ENCODE data around the gene ABCB4.

Gene ABCB4

DNA sequence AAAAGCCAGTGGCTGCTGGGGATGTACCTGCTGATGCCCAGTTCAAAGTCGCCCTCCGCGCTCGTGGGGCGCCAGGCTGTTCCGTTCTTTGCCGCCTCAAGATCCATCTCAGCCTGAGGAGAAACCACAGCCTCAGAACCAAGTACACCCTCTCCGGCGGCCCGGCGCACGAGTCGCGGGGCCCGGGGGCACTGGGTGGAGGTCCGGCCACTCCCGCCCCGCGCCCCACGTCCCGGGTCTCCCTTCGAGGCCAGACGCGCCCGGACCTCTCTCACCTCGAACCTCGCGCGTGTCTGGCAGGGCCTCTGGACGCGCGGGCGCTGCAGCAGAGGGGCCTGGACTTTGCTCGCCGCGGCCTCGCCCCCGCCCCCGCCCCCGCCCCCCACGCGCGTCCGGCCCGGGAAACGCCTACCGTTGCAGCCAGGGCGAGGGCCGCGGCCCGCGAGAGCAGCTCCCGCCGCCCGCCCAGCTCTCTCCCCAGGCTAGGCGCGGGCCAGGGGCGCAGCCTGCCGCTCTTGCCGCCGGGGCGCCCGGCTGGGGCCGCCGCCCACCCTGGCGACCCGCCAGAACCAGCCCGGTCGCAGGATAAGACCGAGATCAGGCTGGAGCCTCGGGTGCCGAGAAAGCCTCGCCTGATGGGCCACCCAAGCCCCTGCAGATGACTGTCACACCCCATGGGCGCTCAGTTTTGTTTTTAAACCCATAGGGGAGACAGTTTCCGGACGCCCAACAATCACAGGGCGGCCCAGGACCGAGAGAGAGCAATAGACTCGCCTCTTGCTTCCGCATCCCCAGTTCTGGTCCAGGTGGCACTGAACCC lies at the start of gene ABCB4:
TSS of gene ABCB4 (minus strand) at position 322 of the 820 bp plus-strand sequence. CDS start at position 107, 215 bp downstream.
- peak; percentile 4 for DNase-seq (ENCODE audit: low read depth, low spot score)
- no peak for TF ChIP-seq CTCF (IDR thresholded peaks at IDR 0.05; ENCODE audit: low read depth, low read length)
- H3K4me3 ChIP-seq (ENCODE audit: low read depth, low read length), result peak within 1 kb of the TSS; percentile 42
- in situ Hi-C loops (cut with HindIII; ENCODE audit: low sequenced_read_pairs), result no loop called here

GRCh38 chr7:87518735-87519134 lies 43.3 kb upstream of the ABCB4 start:
- in situ Hi-C loops (cut with HindIII; ENCODE audit: low sequenced_read_pairs), result no loop called here

GRCh38 chr7:87517891-87518290 lies 42.4 kb upstream of the ABCB4 start:
- no peak for DNase-seq (ENCODE audit: low read depth, low spot score)
- no peak for TF ChIP-seq CTCF (IDR thresholded peaks at IDR 0.05; ENCODE audit: low read depth, low read length)
- in situ Hi-C loops (cut with HindIII; ENCODE audit: low sequenced_read_pairs), result no loop called here
- H3K4me3 ChIP-seq (ENCODE audit: low read depth, low read length), result no peak overlapping the region

More at GRCh38 chr7:87518735-87519134, 43.3 kb upstream of the ABCB4 start:
- no peak for TF ChIP-seq CTCF (IDR thresholded peaks at IDR 0.05; ENCODE audit: low read depth, low read length)
- no peak overlapping the region for H3K4me3 ChIP-seq (ENCODE audit: low read depth, low read length)
- no peak for DNase-seq (ENCODE audit: low read depth, low spot score)

- no peak overlapping the region for H3K4me3 ChIP-seq (ENCODE audit: low read depth, low read length)
- in situ Hi-C loops (cut with HindIII; ENCODE audit: low sequenced_read_pairs), result no loop called here
- peak; percentile 28 for DNase-seq (ENCODE audit: low read depth, low spot score)
- TF ChIP-seq CTCF (IDR thresholded peaks at IDR 0.05; ENCODE audit: low read depth, low read length), result no peak
These were observed 41.8 kb upstream of the ABCB4 start for GRCh38 chr7:87517136-87517815.

DNA sequence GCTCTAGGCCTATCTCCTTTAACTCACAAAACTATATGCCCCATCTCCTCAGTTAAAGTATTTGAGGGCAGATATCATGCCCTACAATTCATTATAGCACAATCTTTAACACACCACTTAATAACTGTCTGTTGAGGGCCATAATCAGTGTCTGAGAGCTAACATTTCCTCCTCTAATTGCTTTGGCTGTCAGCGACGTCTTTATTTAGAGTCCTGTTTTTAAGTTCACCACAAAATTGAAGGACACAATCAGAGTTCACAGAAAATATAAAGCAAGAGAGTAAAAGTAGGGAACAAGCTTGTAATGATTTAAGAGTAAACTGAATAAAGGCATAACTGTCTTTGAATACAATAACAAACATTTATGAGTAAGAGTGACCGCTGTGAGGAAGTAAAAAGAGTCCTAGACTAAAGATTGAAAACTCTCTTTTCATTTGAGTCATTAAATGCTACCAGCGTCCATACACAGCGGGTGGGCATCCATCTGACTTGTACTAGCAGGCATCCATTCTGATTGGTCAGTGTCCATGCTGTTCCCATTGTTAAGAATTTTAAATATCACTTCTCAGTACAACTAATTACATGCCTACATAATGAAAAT lies 38.4 kb upstream of the ABCB4 start:
- TF ChIP-seq CTCF (IDR thresholded peaks at IDR 0.05; ENCODE audit: low read depth, low read length), result no peak

GRCh38 chr7:87512906-87513305 lies 37.4 kb upstream of the ABCB4 start:
- in situ Hi-C loops (cut with HindIII; ENCODE audit: low sequenced_read_pairs), result no loop called here

More for the DNA sequence above, 38.4 kb upstream of the ABCB4 start:
- no peak overlapping the region for H3K4me3 ChIP-seq (ENCODE audit: low read depth, low read length)
- in situ Hi-C loops (cut with HindIII; ENCODE audit: low sequenced_read_pairs), result no loop called here
- DNase-seq (ENCODE audit: low read depth, low spot score), result peak; percentile 44

More at GRCh38 chr7:87512906-87513305, 37.4 kb upstream of the ABCB4 start:
- no peak for TF ChIP-seq CTCF (IDR thresholded peaks at IDR 0.05; ENCODE audit: low read depth, low read length)
- H3K4me3 ChIP-seq (ENCODE audit: low read depth, low read length), result no peak overlapping the region
- DNase-seq (ENCODE audit: low read depth, low spot score), result no peak

All from astrocyte of the spinal cord (primary cell).